Peyer's patch (tissue), 4 donors: ENCODE measurements around the gene RNLS.

Experiments
- POLR2A ChIP-seq, 2 donors: fragments of 450-650 bp; IDR thresholded peaks; one replicate each; pipeline ENCODE4 v1.5.1; 2017; ENCODE audit warnings: antibody characterized with exemption in 2 of 2, mild to moderate bottlenecking in 2 of 2, moderate library complexity in 2 of 2
- TF ChIP-seq, protein P1 (sequence below), 6 experiments: fragments of 450-650 bp in 4 of 6; fragments of 200-600 bp in 2 of 6; sonication (generic) in 1 of 6; IDR thresholded peaks; one replicate each; pipeline ENCODE4 v1.5.1; 2017 to 2019; ENCODE audit warnings: antibody characterized with exemption in 6 of 6, mild to moderate bottlenecking in 3 of 6, moderate library complexity in 1 of 6

GRCh38 chr10:88478256-88478655, 104.9 kb downstream of the RNLS start:
- TF ChIP-seq, protein P1, sequence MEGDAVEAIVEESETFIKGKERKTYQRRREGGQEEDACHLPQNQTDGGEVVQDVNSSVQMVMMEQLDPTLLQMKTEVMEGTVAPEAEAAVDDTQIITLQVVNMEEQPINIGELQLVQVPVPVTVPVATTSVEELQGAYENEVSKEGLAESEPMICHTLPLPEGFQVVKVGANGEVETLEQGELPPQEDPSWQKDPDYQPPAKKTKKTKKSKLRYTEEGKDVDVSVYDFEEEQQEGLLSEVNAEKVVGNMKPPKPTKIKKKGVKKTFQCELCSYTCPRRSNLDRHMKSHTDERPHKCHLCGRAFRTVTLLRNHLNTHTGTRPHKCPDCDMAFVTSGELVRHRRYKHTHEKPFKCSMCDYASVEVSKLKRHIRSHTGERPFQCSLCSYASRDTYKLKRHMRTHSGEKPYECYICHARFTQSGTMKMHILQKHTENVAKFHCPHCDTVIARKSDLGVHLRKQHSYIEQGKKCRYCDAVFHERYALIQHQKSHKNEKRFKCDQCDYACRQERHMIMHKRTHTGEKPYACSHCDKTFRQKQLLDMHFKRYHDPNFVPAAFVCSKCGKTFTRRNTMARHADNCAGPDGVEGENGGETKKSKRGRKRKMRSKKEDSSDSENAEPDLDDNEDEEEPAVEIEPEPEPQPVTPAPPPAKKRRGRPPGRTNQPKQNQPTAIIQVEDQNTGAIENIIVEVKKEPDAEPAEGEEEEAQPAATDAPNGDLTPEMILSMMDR (IDR thresholded peaks at IDR 0.05), result no peak
- TF ChIP-seq POLR2A (IDR thresholded peaks at IDR 0.05), result no peak
